DOHH2 (cell line): ENCODE data around the gene RPL28.
A peak's percentile ranks its signal among the peaks of the same experiment; 100 is the strongest.

ENCODE experiments used
- EZH2phosphoT487 ChIP-seq: fragments of 200-600 bp; sonication (generic); IDR thresholded peaks from 2 replicates; pipeline ENCODE4 v1.6.1; 2017; ENCODE audit warnings: borderline replicate concordance, mild to moderate bottlenecking, antibody characterized with exemption, low read length, moderate library complexity, mixed read lengths
- TF ChIP-seq, protein P1 (sequence below): fragments of 200-600 bp; sonication (generic); IDR thresholded peaks from one replicate; pipeline ENCODE4 v1.5.1; 2014; ENCODE audit warnings: antibody characterized with exemption, mild to moderate bottlenecking, low read depth, low read length; ENCODE audit not compliant: poor library complexity, severe bottlenecking

DNA sequence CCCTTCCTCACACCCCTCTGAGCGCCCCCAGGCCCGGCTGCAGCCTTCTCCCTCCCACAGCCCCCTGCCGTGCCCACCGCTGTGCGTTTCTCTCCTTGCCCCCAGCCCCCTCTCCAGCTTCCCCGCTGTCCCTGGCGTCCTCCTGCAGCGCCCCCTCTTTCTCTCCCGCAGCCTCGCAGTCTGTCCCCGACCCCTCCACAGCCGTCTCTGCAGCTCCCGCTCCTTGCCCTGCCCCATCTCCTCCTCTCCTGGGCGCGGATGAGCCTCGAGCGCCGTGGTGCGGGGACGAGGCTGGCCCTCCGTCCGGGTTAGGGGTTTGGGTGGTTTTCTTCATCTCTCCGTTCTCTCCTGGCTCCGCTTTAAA is 45.0 kb upstream of the RPL28 start:
- TF ChIP-seq, protein P1, sequence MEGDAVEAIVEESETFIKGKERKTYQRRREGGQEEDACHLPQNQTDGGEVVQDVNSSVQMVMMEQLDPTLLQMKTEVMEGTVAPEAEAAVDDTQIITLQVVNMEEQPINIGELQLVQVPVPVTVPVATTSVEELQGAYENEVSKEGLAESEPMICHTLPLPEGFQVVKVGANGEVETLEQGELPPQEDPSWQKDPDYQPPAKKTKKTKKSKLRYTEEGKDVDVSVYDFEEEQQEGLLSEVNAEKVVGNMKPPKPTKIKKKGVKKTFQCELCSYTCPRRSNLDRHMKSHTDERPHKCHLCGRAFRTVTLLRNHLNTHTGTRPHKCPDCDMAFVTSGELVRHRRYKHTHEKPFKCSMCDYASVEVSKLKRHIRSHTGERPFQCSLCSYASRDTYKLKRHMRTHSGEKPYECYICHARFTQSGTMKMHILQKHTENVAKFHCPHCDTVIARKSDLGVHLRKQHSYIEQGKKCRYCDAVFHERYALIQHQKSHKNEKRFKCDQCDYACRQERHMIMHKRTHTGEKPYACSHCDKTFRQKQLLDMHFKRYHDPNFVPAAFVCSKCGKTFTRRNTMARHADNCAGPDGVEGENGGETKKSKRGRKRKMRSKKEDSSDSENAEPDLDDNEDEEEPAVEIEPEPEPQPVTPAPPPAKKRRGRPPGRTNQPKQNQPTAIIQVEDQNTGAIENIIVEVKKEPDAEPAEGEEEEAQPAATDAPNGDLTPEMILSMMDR = peak; percentile 76
- no peak for TF ChIP-seq EZH2phosphoT487
